ENCODE data around the gene PTPRG.

- TF ChIP-seq CTCF (conservative IDR thresholded peaks at IDR 0.05) (no peak), ZFX (IDR thresholded peaks at IDR 0.05) (no peak)
These were observed 418.7 kb downstream of the PTPRG start for GRCh38 chr3:61980041-61980440.
